Endothelial cell (in vitro differentiated cells): ENCODE measurements around the gene DRAXIN. TPM values are rescaled to one million over a fixed set of nuclear protein-coding genes. Genes with fewer than 3 reads are reported as not detected.

ENCODE experiments used
- DNase-seq: peaks from one replicate; pipeline ENCODE4 v3.0.0; 2021; ENCODE audit warnings: low spot score
- H3K27ac Mint-ChIP-seq: one replicate; pipeline ENCODE4 v1.8.0; 2021; ENCODE audit warnings: mixed read lengths, inconsistent platforms; ENCODE audit not compliant: unreplicated experiment
- H3K27me3 Mint-ChIP-seq: one replicate; pipeline ENCODE4 v1.8.0; 2021; ENCODE audit warnings: mild to moderate bottlenecking, moderate library complexity, mixed read lengths, inconsistent platforms; ENCODE audit not compliant: unreplicated experiment
- H3K36me3 Mint-ChIP-seq: one replicate; pipeline ENCODE4 v1.8.0; 2021; ENCODE audit warnings: mild to moderate bottlenecking, low read depth, mixed read lengths, inconsistent platforms; ENCODE audit not compliant: unreplicated experiment
- H3K4me1 Mint-ChIP-seq: one replicate; pipeline ENCODE4 v1.8.0; 2021; ENCODE audit warnings: mild to moderate bottlenecking, mixed read lengths, inconsistent platforms; ENCODE audit not compliant: unreplicated experiment
- H3K4me3 Mint-ChIP-seq: one replicate; pipeline ENCODE4 v1.8.0; 2021; ENCODE audit warnings: mild to moderate bottlenecking, mixed read lengths, inconsistent platforms; ENCODE audit not compliant: unreplicated experiment
- H3K9me3 Mint-ChIP-seq: one replicate; pipeline ENCODE4 v1.8.0; 2021; ENCODE audit warnings: mixed read lengths, inconsistent platforms; ENCODE audit not compliant: unreplicated experiment
- CTCF ChIP-seq: fragments of 200-600 bp; sonication (generic); IDR thresholded peaks from one replicate; pipeline ENCODE4 v1.5.0; 2021; ENCODE audit warnings: antibody characterized with exemption; ENCODE audit not compliant: unreplicated experiment
- total RNA-seq: library from RNA; stranded (reverse); fragmentation: NEBNext Ultra II Directional; extraction: Animal tissue kit (Norgen Biotek cat#: 25700); gene quantifications from one replicate; pipeline ENCODE4 v1.2.1, GENCODE V29; 2021; ENCODE audit not compliant: unreplicated experiment

Gene DRAXIN
- total RNA-seq, 1 donor from 2014 or later: 0.46 TPM

- Mint-ChIP-seq H3K9me3 (no peaks in the 10 kb centered on the region), H3K4me1 (peaks cover 14% of the 10 kb centered on the region), H3K36me3 (no peaks in the 10 kb centered on the region), H3K27ac (no peak overlapping the region), H3K27me3 (peaks cover 4% of the 10 kb centered on the region), H3K4me3 (no peak overlapping the region)
- no peak for TF ChIP-seq CTCF
- DNase-seq: no peak
Observed at GRCh38 chr1:11740258-11741192, 49.0 kb downstream of the DRAXIN start.

- H3K27me3 Mint-ChIP-seq: peaks cover 4% of the 10 kb centered on the region
- no peak overlapping the region for H3K4me3 Mint-ChIP-seq
- TF ChIP-seq CTCF: no peak
- no peak for DNase-seq
- no peaks in the 10 kb centered on the region for H3K9me3 Mint-ChIP-seq
- no peak overlapping the region for H3K27ac Mint-ChIP-seq
- H3K4me1 Mint-ChIP-seq: peaks cover 14% of the 10 kb centered on the region
- peaks cover 1% of the 10 kb centered on the region for H3K36me3 Mint-ChIP-seq
Observed at GRCh38 chr1:11741482-11741881, 50.0 kb downstream of the DRAXIN start.

GRCh38 chr1:11741919-11742558 lies 50.5 kb downstream of the DRAXIN start:
- H3K27me3 Mint-ChIP-seq: peaks cover 4% of the 10 kb centered on the region
- TF ChIP-seq CTCF: no peak
- no peak overlapping the region for H3K27ac Mint-ChIP-seq
- H3K36me3 Mint-ChIP-seq: peaks cover 6% of the 10 kb centered on the region
- no peak overlapping the region for H3K4me3 Mint-ChIP-seq
- no peak for DNase-seq
- H3K9me3 Mint-ChIP-seq: no peaks in the 10 kb centered on the region
- H3K4me1 Mint-ChIP-seq: peaks cover 12% of the 10 kb centered on the region

- Mint-ChIP-seq H3K36me3 (peaks cover 6% of the 10 kb centered on the region), H3K4me1 (peaks cover 11% of the 10 kb centered on the region), H3K9me3 (no peaks in the 10 kb centered on the region), H3K27me3 (peaks cover 2% of the 10 kb centered on the region), H3K4me3 (no peak overlapping the region), H3K27ac (no peak overlapping the region)
- no peak for DNase-seq
- TF ChIP-seq CTCF: no peak
Observed at GRCh38 chr1:11744287-11744686, 52.8 kb downstream of the DRAXIN start.

- Mint-ChIP-seq H3K36me3 (peaks cover 6% of the 10 kb centered on the region), H3K4me3 (no peak overlapping the region), H3K27me3 (peaks cover 2% of the 10 kb centered on the region), H3K27ac (no peak overlapping the region), H3K9me3 (no peaks in the 10 kb centered on the region), H3K4me1 (peaks cover 2% of the 10 kb centered on the region)
- TF ChIP-seq CTCF: no peak
- no peak for DNase-seq
Observed at GRCh38 chr1:11746092-11746491, 54.6 kb downstream of the DRAXIN start.
